Panc1 (cell line): ENCODE measurements around the gene MRE11.

Experiments used
- POLR2AphosphoS5 ChIP-seq: IDR thresholded peaks from 2 replicates; pipeline ENCODE4 v1.6.1; 2012; ENCODE audit warnings: mild to moderate bottlenecking, low read depth, low read length, moderate library complexity
- SIN3A ChIP-seq: IDR thresholded peaks from 2 replicates; pipeline ENCODE4 v1.6.1; 2012; ENCODE audit warnings: low read depth, mild to moderate bottlenecking, low read length, moderate library complexity, borderline replicate concordance; ENCODE audit not compliant: insufficient read depth
- TCF7L2 ChIP-seq: IDR thresholded peaks from 2 replicates; pipeline ENCODE4 v1.6.1; 2011; ENCODE audit warnings: mild to moderate bottlenecking, low read depth, low read length, inconsistent platforms
- TF ChIP-seq, protein P1 (sequence below): fragments of 450-650 bp; IDR thresholded peaks from 2 replicates; pipeline ENCODE4 v1.5.1; 2017; ENCODE audit warnings: mild to moderate bottlenecking

DNA sequence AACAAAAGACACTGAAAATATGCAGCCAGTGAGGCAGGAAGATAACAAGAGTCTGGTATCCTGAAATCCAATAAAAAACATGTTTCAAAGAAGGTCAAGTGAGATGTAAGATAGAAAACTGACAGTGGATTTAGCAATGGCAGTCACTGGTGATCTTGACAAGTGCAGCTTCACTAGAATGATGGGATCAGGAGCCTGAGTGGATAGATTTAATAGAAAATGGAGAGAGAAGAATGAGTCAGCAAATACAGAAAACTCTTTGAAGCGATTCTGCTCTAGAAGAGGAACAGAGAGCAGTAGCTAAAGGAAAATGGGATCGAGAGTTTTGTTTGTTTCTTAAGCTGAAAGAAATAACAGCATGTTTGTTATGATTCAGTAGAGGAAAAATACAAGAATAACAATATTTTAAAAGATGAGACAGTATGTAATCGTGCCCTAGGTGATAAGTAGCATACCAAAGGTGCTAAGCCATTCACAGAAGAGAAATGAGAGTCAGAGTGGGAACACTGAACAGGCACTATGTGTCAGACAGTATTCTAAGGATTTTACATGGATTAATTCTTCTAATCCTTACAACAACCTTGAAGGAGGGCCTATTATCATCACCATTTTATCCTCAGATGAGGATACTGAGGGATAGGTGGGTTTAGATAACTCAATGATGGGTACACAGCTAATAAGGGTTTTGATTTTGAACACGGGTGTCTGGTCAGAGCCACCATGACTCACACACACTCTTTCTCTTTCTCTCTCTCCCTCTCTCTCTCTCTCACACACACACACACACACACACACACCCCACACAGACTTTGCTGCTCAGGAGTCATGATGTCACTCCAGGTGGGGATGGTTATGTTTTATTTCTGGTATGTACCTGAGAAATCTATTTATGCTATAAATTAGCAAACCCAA, 36.3 kb downstream of the MRE11 start:
- TF ChIP-seq, protein P1, sequence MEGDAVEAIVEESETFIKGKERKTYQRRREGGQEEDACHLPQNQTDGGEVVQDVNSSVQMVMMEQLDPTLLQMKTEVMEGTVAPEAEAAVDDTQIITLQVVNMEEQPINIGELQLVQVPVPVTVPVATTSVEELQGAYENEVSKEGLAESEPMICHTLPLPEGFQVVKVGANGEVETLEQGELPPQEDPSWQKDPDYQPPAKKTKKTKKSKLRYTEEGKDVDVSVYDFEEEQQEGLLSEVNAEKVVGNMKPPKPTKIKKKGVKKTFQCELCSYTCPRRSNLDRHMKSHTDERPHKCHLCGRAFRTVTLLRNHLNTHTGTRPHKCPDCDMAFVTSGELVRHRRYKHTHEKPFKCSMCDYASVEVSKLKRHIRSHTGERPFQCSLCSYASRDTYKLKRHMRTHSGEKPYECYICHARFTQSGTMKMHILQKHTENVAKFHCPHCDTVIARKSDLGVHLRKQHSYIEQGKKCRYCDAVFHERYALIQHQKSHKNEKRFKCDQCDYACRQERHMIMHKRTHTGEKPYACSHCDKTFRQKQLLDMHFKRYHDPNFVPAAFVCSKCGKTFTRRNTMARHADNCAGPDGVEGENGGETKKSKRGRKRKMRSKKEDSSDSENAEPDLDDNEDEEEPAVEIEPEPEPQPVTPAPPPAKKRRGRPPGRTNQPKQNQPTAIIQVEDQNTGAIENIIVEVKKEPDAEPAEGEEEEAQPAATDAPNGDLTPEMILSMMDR, result no peak
- TF ChIP-seq TCF7L2 (no peak), POLR2AphosphoS5 (no peak), SIN3A (no peak)
